ENCODE measurements around the gene ITGB1BP1. TPM values are rescaled to one million over a fixed set of nuclear protein-coding genes. Genes with fewer than 3 reads are reported as not detected.

Gene ITGB1BP1
- polyA plus RNA-seq, 1 donor = 49.6 TPM

GRCh38 chr2:9461079-9461478 lies 37.8 kb upstream of the ITGB1BP1 start:
- DNase-seq = no peak
- Histone ChIP-seq H3K9me3 (ENCODE audit: control insufficient read depth, low read depth, low read length) (peaks cover 1% of the 10 kb centered on the region), H3K27ac (ENCODE audit: low read length) (no peak overlapping the region), H3K36me3 (ENCODE audit: control insufficient read depth, insufficient read depth, low read length) (peaks cover 50% of the 10 kb centered on the region), H3K27me3 (ENCODE audit: control insufficient read depth, insufficient read depth, low read length) (no peaks in the 10 kb centered on the region), H3K4me1 (ENCODE audit: control insufficient read depth, insufficient read depth, low read length) (no peaks in the 10 kb centered on the region), H3K4me3 (ENCODE audit: low read length) (no peak overlapping the region)
- WGBS (ENCODE audit: insufficient coverage, low lambda C conversion rate) = no CpG with 5 or more reads among the region's 3 CpGs

GRCh38 chr2:9460441-9461017 lies 37.2 kb upstream of the ITGB1BP1 start:
- Histone ChIP-seq H3K27me3 (ENCODE audit: control insufficient read depth, insufficient read depth, low read length) (no peaks in the 10 kb centered on the region), H3K9me3 (ENCODE audit: control insufficient read depth, low read depth, low read length) (no peaks in the 10 kb centered on the region), H3K4me3 (ENCODE audit: low read length) (no peak overlapping the region), H3K4me1 (ENCODE audit: control insufficient read depth, insufficient read depth, low read length) (no peaks in the 10 kb centered on the region), H3K27ac (ENCODE audit: low read length) (no peak overlapping the region), H3K36me3 (ENCODE audit: control insufficient read depth, insufficient read depth, low read length) (peaks cover 50% of the 10 kb centered on the region)
- DNase-seq = no peak
- WGBS (ENCODE audit: insufficient coverage, low lambda C conversion rate) = no CpG with 5 or more reads among the region's 3 CpGs

- H3K36me3 ChIP-seq (ENCODE audit: control insufficient read depth, insufficient read depth, low read length) = peaks cover 57% of the 10 kb centered on the region
- WGBS (ENCODE audit: insufficient coverage, low lambda C conversion rate) = no CpG with 5 or more reads among the region's 1 CpG
- DNase-seq = no peak
- no peaks in the 10 kb centered on the region for H3K27me3 ChIP-seq (ENCODE audit: control insufficient read depth, insufficient read depth, low read length)
- H3K9me3 ChIP-seq (ENCODE audit: control insufficient read depth, low read depth, low read length) = no peaks in the 10 kb centered on the region
- H3K4me1 ChIP-seq (ENCODE audit: control insufficient read depth, insufficient read depth, low read length) = no peaks in the 10 kb centered on the region
- H3K4me3 ChIP-seq (ENCODE audit: low read length) = no peak overlapping the region
- H3K27ac ChIP-seq (ENCODE audit: low read length) = no peak overlapping the region
These were observed 27.9 kb upstream of the ITGB1BP1 start for GRCh38 chr2:9451231-9451630.

- DNase-seq = no peak
- 100% methylated on average over 2 of the region's 7 CpGs for WGBS (ENCODE audit: insufficient coverage, low lambda C conversion rate)
- Histone ChIP-seq H3K4me1 (ENCODE audit: control insufficient read depth, insufficient read depth, low read length) (no peaks in the 10 kb centered on the region), H3K36me3 (ENCODE audit: control insufficient read depth, insufficient read depth, low read length) (peaks cover 64% of the 10 kb centered on the region), H3K27ac (ENCODE audit: low read length) (no peak overlapping the region), H3K4me3 (ENCODE audit: low read length) (no peak overlapping the region), H3K9me3 (ENCODE audit: control insufficient read depth, low read depth, low read length) (no peaks in the 10 kb centered on the region), H3K27me3 (ENCODE audit: control insufficient read depth, insufficient read depth, low read length) (no peaks in the 10 kb centered on the region)
These were observed 21.8 kb upstream of the ITGB1BP1 start for GRCh38 chr2:9445089-9445488.

- no CpG with 5 or more reads among the region's 5 CpGs for WGBS (ENCODE audit: insufficient coverage, low lambda C conversion rate)
- Histone ChIP-seq H3K4me3 (ENCODE audit: low read length) (no peak overlapping the region), H3K36me3 (ENCODE audit: control insufficient read depth, insufficient read depth, low read length) (peaks cover 55% of the 10 kb centered on the region), H3K4me1 (ENCODE audit: control insufficient read depth, insufficient read depth, low read length) (no peaks in the 10 kb centered on the region), H3K27ac (ENCODE audit: low read length) (no peak overlapping the region), H3K27me3 (ENCODE audit: control insufficient read depth, insufficient read depth, low read length) (no peaks in the 10 kb centered on the region), H3K9me3 (ENCODE audit: control insufficient read depth, low read depth, low read length) (no peaks in the 10 kb centered on the region)
- no peak for DNase-seq
These were observed 20.2 kb upstream of the ITGB1BP1 start for GRCh38 chr2:9443526-9443925.

GRCh38 chr2:9441556-9441955 lies 18.2 kb upstream of the ITGB1BP1 start:
- WGBS (ENCODE audit: insufficient coverage, low lambda C conversion rate) = 50% methylated on average over 1 of the region's 3 CpGs
- no peak for DNase-seq
- no peaks in the 10 kb centered on the region for H3K9me3 ChIP-seq (ENCODE audit: control insufficient read depth, low read depth, low read length)
- no peaks in the 10 kb centered on the region for H3K27me3 ChIP-seq (ENCODE audit: control insufficient read depth, insufficient read depth, low read length)
- no peaks in the 10 kb centered on the region for H3K4me1 ChIP-seq (ENCODE audit: control insufficient read depth, insufficient read depth, low read length)
- H3K4me3 ChIP-seq (ENCODE audit: low read length) = no peak overlapping the region
- H3K36me3 ChIP-seq (ENCODE audit: control insufficient read depth, insufficient read depth, low read length) = peaks cover 58% of the 10 kb centered on the region
- H3K27ac ChIP-seq (ENCODE audit: low read length) = no peak overlapping the region

GRCh38 chr2:9440058-9440727 lies 16.9 kb upstream of the ITGB1BP1 start:
- DNase-seq = no peak
- Histone ChIP-seq H3K27me3 (ENCODE audit: control insufficient read depth, insufficient read depth, low read length) (no peaks in the 10 kb centered on the region), H3K9me3 (ENCODE audit: control insufficient read depth, low read depth, low read length) (no peaks in the 10 kb centered on the region), H3K36me3 (ENCODE audit: control insufficient read depth, insufficient read depth, low read length) (peaks cover 54% of the 10 kb centered on the region), H3K27ac (ENCODE audit: low read length) (no peak overlapping the region), H3K4me1 (ENCODE audit: control insufficient read depth, insufficient read depth, low read length) (no peaks in the 10 kb centered on the region), H3K4me3 (ENCODE audit: low read length) (no peak overlapping the region)
- WGBS (ENCODE audit: insufficient coverage, low lambda C conversion rate) = 86% methylated on average over 1 of the region's 1 CpG

- H3K27ac ChIP-seq (ENCODE audit: low read length) = no peak overlapping the region
- DNase-seq = no peak
- H3K36me3 ChIP-seq (ENCODE audit: control insufficient read depth, insufficient read depth, low read length) = peaks cover 57% of the 10 kb centered on the region
- H3K4me3 ChIP-seq (ENCODE audit: low read length) = no peak overlapping the region
- no CpG with 5 or more reads among the region's 1 CpG for WGBS (ENCODE audit: insufficient coverage, low lambda C conversion rate)
- H3K27me3 ChIP-seq (ENCODE audit: control insufficient read depth, insufficient read depth, low read length) = no peaks in the 10 kb centered on the region
- H3K4me1 ChIP-seq (ENCODE audit: control insufficient read depth, insufficient read depth, low read length) = no peaks in the 10 kb centered on the region
- no peaks in the 10 kb centered on the region for H3K9me3 ChIP-seq (ENCODE audit: control insufficient read depth, low read depth, low read length)
These were observed 16.2 kb upstream of the ITGB1BP1 start for GRCh38 chr2:9439536-9439935.

GRCh38 chr2:9434489-9434888 lies 11.2 kb upstream of the ITGB1BP1 start:
- Histone ChIP-seq H3K27ac (ENCODE audit: low read length) (no peak overlapping the region), H3K36me3 (ENCODE audit: control insufficient read depth, insufficient read depth, low read length) (peaks cover 64% of the 10 kb centered on the region), H3K4me3 (ENCODE audit: low read length) (no peak overlapping the region), H3K4me1 (ENCODE audit: control insufficient read depth, insufficient read depth, low read length) (no peaks in the 10 kb centered on the region), H3K27me3 (ENCODE audit: control insufficient read depth, insufficient read depth, low read length) (no peaks in the 10 kb centered on the region), H3K9me3 (ENCODE audit: control insufficient read depth, low read depth, low read length) (no peaks in the 10 kb centered on the region)
- DNase-seq = no peak
- WGBS (ENCODE audit: insufficient coverage, low lambda C conversion rate) = 67% methylated on average over 1 of the region's 2 CpGs

- Histone ChIP-seq H3K4me3 (ENCODE audit: low read length) (no peak overlapping the region), H3K4me1 (ENCODE audit: control insufficient read depth, insufficient read depth, low read length) (no peaks in the 10 kb centered on the region), H3K27ac (ENCODE audit: low read length) (no peak overlapping the region), H3K27me3 (ENCODE audit: control insufficient read depth, insufficient read depth, low read length) (no peaks in the 10 kb centered on the region), H3K36me3 (ENCODE audit: control insufficient read depth, insufficient read depth, low read length) (peaks cover 56% of the 10 kb centered on the region), H3K9me3 (ENCODE audit: control insufficient read depth, low read depth, low read length) (no peaks in the 10 kb centered on the region)
- WGBS (ENCODE audit: insufficient coverage, low lambda C conversion rate) = 100% methylated on average over 1 of the region's 2 CpGs
- no peak for DNase-seq
These were observed 7.3 kb upstream of the ITGB1BP1 start for GRCh38 chr2:9430316-9431293.
